GM19025 (cell line): Measurements from ENCODE around the gene PPP6R2.
A peak's percentile ranks its signal among the peaks of the same experiment; 100 is the strongest.

ENCODE experiments used
- ATAC-seq: cut with Tn5 transposase; IDR thresholded peaks from one replicate; pipeline ENCODE4 v1.9.1; 2021; ENCODE audit warnings: mild to moderate bottlenecking, low read depth, moderate library complexity; ENCODE audit not compliant: unreplicated experiment

The PPP6R2 gene

DNA sequence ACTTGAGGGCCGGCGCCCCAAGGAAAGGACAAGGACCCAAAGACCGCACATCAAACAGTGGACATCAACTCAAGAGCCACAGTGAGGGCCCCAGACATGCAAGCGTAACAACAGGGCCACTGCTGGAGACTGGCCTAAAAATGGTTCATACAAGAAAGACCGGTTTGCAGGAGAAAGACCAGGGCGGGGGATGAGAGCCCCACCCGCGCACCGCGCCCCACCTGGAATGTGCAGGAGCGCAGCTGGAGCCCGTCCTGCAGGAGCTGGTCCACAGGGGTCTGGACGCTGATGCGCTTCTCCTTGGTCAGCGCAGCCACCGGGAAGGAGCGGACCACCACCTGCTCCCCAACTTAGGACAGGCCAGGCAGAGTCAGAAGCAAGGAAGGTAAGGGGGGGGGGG is 117.8 kb downstream of the PPP6R2 start:
- ATAC-seq: no peak

- ATAC-seq: no peak
Measured at GRCh38 chr22:50461536-50461935, 118.4 kb downstream of the PPP6R2 start.

- ATAC-seq: no peak
Measured at GRCh38 chr22:50461979-50462540, 118.9 kb downstream of the PPP6R2 start.

- no peak for ATAC-seq
Measured at GRCh38 chr22:50463188-50463900, 120.2 kb downstream of the PPP6R2 start.

DNA sequence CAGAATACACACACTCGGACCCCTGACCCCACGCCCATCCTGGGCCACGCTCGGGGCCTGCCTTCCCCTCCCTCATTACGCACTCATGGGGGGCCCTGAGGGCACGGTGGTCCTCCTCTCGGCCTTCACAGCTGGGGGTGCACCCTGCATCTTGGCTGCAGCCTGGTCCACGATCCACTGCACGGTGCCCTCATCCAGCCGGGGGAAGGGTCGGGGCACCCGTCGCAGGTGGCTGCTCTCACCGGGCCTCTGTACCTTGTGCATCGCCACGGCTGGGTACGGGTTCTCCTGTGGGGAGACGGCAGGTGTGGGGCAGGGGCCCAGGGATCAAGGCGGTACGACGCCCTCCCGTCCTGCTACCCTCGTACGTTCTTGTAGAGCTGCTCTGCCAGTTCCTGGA is 121.3 kb downstream of the PPP6R2 start:
- no peak for ATAC-seq

DNA sequence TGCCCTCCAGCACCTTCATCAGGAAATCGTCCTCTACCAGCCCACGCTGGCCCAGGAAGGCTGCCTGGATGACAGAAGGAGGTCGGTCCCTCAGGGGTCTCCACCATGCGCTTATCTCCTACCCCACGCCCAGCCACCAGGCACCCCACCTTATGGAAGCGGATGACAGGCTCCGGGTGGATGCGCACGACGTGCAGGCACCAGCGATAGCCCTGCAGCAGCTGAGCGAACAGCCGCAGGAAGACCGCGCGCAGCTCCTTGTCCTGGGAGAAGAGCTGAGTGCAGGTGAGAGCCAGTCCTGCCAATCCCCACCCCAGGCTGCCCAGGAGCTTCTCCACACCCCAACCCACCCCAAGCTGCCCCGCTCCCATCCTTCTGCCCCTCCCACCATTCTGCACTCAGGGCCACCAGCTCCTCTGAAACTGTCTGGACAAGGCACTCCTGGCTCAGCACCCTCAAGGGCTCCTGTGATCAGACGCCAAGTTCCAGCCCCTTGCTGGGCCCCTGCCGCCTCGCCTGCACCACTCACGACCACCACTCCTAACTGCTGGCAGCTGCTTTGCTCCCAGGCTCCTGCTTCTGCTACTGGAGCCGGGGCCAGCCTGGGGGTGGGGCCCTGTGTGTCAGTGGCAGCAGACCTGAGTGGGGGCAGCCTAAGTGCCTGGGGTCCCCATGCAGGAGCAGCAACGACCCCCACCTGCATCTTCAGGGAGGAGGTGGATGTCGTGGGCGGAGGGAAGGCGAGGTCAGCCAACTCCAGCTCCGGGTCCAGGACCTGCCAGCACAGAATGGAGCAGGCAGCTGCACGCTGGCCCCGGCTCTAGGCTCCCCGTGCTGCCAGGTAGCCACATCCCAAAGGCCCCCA is 122.2 kb downstream of the PPP6R2 start:
- ATAC-seq: no peak

DNA sequence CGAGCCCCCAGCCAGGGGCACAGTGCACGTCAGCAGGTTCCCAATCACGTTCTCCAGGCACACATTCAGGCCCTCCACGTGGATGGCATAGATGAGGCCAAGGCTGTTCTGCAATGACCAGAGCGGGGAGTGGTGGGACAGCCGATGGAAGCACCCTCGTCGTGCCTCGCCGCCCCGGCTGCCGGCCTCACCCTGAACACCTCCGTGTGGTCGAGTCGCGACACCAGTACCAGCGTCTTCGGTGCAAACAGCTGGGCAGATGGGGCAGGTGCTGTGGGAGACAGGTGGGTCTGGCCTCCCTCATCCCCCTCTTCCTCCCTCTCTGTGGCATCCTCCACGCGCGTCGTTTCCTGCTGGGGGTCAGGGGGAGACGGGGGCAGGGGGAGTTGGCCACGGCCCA is 124.2 kb downstream of the PPP6R2 start:
- no peak for ATAC-seq

DNA sequence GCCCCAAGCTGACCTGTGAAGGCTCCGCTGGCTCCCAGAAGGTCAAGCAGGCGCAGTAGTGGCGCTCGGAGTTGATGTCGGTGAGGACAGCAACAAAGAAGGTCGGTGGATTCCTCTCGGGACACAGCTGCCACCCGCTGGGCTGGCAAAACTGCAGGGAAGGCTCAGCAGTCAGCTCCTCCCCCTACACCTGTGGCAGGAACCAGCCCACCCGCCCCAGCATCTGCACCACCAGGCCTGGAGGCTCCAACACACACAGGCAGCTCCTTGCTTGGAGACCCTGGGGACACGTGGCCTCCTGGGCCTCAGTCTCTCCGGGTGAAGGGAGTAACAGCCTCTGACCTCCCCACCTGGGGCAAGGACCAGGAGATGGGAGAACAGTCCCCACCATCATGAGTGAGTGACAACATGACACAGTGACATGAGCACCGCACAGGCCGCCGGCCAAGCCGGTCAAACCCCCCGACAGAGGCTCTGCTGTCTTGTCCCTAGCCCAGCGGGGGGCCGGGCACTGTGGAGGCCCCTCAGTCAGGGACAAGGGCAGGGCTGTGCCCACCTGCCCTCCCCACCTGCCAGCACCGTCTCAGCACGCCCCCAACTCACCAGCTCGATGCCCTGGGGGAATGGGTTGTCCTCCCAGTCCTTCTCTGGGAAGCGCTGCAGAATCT is 124.8 kb downstream of the PPP6R2 start:
- ATAC-seq: no peak

- no peak for ATAC-seq
Measured at GRCh38 chr22:50468626-50469025, 125.5 kb downstream of the PPP6R2 start.

- ATAC-seq: peak; percentile 55
Measured at GRCh38 chr22:50469377-50470305, 126.5 kb downstream of the PPP6R2 start.

- ATAC-seq: no peak
Measured at GRCh38 chr22:50470491-50470890, 127.4 kb downstream of the PPP6R2 start.

GRCh38 chr22:50471197-50471847 is 128.2 kb downstream of the PPP6R2 start:
- no peak for ATAC-seq

- no peak for ATAC-seq
Measured at GRCh38 chr22:50471962-50472361, 128.8 kb downstream of the PPP6R2 start.

- no peak for ATAC-seq
Measured at GRCh38 chr22:50473088-50473487, 130.0 kb downstream of the PPP6R2 start.

DNA sequence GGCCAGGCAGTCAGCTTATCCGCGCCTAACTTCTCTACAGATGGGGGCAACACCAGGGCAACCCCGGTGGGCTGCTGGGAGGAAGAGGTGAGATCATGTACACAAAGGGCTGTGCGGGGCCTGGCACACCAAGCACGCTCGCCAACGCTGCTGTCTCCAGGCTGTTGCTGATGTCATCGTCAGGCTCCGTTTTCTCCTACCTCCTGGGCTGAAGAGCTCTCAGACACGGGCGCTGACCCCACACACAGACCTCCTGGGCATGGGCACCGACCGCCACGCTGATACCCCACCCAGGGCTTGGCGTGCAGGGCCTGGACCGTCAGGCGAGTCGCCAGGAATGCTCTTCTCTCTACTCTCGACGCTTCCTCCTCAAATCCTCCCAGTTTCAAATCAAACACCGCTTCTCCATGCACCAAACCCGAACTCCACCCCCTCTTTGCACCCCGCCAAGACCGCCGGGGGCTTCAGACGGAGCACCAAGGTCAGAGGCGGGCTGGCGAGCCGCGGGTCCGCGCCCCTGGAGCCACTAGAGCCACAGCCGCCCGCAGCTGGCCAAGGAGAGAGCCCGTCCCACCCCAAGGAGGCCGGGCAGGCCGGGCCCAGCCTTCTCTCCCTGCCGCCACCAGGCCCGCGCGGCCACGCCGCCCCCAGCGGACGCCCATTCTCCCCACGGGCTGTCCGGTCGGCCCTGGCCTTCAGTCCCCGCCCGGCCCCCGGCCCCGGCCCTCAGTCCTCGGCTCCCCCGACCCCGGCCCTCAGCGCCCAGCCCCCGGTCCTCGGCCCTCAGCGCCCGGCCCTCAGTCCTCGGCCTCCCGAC is 130.9 kb downstream of the PPP6R2 start:
- no peak for ATAC-seq

- peak; percentile 72 for ATAC-seq
Measured at GRCh38 chr22:50474710-50475651, 131.9 kb downstream of the PPP6R2 start, which contains the start of gene SBF1. SBF1 (minus strand) TSS chr22:50475035; CDS start chr22:50474840, 195 bp downstream.

DNA sequence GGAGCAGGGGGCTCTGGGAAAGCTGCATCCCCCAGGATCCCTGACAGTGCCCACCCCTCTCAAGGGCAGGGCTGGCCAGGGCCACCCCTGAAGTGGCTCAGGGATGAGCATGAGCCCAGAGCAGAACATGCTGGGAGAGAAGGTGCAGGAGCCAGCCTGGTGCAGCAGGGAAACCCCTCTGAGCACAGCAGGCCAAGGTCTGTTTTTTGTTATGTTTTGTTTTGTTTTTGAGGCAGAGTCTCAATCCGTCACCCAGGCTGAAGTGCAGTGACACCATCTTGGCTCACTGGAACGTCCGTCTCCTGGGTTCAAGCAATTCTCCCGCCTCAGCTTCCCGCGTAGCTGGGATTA is 132.5 kb downstream of the PPP6R2 start:
- no peak for ATAC-seq
